Hematopoietic multipotent progenitor cell treated with erythropoietin and hydrocortisone succinate and interleukin-3 and kit ligand, for 17 days (in vitro differentiated cells): ENCODE results near the gene CRPPA.
"Not testable (repeated sequence)": the region's sequence is repeated elsewhere in the genome, so short reads cannot be mapped to it uniquely, and the experiment has no call there.

Source experiments
- DNase-seq: peaks from one replicate; pipeline ENCODE4 v3.0.0-alpha.2; 2015; ENCODE audit warnings: low spot score

Gene CRPPA

GRCh38 chr7:16397501-16398145, 23.7 kb downstream of the CRPPA start:
- no peak for DNase-seq

GRCh38 chr7:16396766-16397500, 24.4 kb downstream of the CRPPA start:
- no peak for DNase-seq

GRCh38 chr7:16395121-16395520, 26.2 kb downstream of the CRPPA start:
- no peak for DNase-seq

- no peak for DNase-seq
Measured at GRCh38 chr7:16393862-16394422, 27.4 kb downstream of the CRPPA start.

- no peak for DNase-seq
Measured at GRCh38 chr7:16392990-16393523, 28.3 kb downstream of the CRPPA start.

DNA sequence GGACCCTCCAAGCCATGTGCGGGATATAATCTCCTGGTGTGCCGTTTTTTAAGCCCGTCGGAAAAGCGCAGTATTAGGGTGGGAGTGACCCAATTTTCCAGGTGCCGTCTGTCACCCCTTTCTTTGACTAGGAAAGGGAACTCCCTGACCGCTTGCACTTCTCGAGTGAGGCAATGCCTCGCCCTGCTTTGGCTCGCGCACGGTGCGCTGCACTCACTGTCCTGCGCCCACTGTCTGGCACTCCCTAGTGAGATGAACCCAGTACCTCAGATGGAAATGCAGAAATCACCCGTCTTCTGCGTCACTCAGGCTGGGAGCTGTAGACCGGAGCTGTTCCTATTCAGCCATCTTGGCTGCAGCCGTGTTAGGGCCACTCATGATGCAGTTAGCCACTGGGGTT, 37.6 kb downstream of the CRPPA start:
- DNase-seq, result not testable (repeated sequence)

GRCh38 chr7:16383103-16383502, 38.2 kb downstream of the CRPPA start:
- DNase-seq, result not testable (repeated sequence)
